NCI-H2107 treated with DMSO at 0.1 percent for 48 hours (cell line): Measurements from ENCODE around the gene TTYH3.

Source experiments
- DNase-seq: peaks from one replicate; lab custom pipeline; 2025; ENCODE audit not compliant: unreplicated experiment; lab: John Stamatoyannopoulos, UW

TTYH3 gene

DNA sequence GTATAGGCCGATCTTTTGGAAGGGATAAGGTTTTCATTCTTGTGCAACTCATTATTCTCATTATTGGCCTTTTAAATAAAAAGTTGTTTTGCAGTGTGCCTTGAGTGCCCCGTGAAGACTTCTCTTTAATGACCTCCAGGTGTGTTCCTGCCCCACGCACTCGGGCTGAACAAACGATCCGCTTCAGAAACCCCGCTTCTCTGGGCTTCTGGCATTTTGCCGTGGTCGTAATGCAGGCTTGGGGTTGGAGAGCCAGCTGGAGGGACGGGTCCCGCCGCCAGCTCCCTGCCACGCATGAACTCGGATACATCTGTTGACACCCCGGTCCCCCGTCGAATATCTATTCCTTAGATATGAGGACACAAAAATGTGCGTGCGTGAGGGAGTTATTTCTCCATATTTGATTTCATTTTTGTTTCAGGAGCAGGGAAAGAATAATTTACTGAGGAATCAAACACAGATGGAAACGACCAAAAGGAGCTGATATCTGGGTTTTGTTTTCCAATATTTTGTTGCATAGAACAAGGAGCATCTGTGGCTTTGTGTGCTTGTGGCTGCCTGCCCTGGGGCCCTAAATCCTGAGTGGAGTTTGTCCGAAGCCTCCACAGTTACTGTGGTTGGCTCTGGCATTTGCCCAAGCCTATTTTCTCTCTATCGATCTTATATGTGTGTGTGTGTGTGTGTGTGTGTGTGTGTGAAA is 17.0 kb upstream of the TTYH3 start:
- DNase-seq = peak; percentile 84

DNA sequence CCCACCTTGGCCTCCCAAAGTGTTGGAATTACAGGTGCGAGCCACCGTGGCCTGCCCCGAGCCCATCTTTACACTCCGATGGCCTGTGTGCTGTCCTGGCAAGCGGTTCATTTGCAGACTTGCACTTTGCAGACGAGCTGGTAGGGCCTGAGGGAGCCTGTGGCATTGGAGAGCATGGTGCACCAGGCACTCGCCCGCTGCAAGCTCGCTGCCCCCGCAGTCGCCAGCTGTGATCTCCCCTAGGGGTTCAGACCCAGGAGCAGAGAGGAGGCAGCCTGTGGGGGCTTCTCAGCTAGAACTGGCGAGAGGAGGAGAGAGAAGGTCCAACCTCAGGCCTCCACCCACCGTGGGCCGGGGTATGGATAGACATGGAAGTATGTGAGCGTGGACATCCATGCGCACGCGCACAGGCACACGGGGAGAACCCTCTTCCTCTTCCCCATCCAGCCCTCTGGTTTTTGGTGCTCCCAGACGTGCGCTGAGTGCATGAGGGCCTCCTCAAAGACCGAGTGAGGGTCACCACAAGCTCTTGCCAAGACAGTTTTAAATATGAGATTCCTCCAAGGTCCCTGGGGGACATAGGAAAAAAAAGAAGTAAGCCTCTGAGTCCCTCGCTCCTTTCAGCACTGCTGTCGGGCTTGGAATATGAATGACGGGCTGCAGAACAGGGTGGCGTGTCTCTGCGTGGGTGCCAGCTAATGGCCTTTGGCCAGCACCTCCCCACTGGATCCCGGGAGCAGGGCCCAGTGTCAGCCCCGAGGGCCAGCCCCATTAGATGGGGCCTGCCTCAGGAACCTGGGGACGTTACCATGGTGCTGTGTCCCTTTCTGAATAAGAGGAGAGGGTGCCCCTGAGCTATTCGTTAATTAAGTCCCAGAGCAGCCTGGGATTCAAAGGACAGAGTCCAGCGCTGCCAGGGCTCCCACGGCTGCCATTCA is 15.1 kb upstream of the TTYH3 start:
- DNase-seq = no peak

DNA sequence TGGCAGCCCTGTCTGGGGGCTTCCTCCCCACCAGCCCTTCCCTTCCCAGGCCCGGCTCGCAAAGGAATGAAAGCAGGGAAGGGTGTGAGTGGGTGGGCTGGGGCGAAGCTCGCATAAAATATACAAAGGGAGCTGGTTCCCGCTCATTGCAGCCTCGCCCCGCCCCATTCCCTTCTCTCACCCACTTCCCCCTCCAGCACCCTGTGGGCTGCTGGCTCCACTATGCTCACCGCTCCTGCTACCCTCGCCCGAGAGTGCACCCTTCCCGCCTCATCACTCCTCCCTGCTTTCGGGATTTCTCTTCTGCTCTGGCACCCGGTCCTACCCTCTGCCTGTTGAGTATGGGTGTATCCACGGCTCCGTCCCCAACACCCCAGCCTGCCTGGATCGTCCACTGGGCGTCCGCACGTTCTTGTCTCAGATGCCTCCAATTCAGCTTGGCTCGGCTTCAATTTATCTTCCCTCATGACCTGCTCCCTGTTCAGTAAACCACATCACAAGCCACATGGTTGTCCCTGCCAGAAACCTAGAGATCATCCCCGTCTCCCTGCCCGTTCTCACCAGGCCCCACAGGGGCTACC is 14.4 kb upstream of the TTYH3 start:
- DNase-seq = no peak

DNA sequence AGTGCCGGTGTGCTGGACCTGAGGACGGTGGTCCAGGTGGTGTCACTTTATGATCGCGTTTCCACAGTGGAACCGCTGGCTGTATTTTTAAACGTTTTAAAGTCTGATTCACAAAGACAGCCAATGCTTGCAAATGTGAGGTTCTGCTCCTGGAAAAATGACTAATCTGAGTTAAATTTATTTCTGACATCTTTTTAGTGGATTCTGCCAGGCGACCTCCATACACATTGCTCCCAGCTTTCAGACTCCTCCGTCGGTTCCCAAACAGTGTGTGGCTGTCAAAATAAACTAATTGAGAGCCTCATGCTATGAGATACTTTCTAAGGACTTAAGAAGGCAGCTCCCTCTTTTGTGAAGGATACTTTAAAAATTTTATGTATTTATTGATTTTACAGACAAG is 12.7 kb upstream of the TTYH3 start:
- DNase-seq = no peak

DNA sequence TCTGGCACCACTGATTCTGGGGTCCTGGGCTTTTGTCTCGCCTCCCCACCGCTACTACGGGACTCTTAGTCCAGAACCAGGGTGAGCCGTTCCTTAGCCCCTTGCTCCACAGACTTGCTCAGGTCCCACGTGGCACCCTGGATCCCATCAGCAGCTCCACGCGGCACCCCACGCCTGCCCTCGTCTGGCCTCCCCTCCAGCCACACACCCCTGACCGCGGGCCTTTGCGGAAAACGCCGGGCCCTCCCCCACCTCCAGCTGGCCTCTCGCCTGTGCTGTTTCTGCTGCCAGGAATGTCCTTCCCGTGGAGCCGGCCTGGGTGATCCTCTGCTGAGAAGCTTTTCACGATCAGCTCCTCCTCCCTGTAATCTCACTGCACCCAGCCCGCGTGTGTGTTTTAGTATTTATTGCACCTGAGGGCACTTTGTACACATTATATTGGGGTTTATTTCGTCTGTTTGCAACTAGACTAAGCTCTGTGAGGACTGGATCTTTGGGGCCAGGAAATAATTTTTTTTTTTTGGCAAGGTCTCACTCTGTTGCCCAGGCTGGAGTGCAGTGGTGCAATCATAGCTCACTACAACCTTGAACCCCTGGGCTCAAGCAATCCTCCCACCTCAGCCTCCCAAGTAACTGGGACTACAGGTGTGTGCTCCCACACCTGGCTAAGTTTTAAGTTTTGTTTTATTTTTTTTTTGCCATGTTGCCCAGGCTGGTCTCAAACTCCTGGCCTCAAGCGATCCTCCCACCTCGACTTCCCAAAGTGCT is 10.5 kb upstream of the TTYH3 start:
- DNase-seq = no peak

DNA sequence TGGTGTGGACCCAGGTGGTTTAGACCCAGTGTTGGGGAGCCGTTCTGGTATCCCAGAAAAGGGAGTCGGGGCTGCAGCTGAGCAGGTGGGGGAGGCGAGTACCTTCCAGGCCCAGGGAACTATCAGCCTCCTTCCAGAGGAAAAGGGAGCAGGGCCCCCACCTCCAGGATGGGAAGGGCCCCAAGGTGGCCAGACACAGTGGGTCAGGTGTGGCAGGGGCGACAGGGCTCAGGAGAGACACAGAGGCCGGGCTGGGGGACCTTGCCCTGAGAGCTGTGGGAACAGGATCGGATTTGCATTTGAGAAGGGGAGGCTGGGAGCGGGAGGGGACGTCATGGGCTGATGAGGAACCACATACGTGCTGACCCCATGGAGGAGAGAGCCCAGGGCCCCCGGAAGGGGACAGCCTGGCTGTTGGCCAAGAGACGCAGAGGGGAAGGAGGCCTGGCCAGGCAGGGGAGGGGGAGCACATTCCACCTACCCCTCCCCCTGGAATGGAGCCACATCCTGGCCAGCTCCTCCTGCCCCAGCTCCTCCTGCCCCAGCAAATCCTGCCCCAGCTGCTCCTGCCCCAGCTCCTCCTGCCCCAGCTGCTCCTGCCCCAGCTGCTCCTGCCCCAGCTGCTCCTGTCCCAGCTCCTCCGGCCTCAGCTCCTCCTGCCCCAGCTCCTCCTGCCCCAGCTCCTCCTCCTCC is 9.7 kb upstream of the TTYH3 start:
- DNase-seq = no peak

DNA sequence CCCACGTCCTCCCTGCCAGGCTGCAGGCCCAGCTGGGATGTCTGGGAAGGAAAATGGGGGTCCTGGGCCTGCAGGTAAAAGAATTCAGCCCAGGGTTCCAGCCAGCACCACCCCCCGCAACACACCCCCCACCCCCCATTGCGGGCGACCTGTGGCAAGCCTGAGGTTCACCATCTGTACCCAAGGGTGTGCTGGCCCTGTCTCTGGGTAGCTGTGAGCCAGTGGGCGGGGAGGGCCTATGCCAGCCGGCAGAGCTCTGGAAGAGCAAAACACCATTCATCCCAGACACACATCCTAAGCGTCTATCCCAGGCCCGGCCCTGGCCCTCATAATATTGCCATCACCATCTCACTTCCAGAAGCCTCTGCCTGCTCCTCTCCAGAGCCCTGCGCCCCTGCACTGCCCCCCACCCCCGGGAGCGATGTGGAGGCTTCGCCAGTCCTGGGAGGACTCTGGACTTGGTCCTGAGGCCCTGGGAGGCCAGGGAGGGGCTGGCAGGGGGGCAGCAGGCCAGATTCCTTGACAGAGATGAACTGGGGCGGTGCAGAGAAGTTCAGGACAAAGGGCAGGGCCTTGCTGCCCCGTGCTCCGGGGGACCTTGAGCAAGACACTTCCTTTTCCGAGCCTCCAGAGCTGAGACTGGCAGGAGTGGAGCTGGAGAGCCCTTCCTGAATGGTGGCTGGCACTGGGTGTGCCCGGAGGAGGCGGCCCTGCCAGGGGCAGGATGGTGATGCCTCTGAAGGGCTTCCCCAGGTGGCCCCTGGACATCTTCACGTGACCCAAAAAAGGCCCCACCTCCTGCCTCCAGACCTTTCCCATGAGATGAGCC is 8.7 kb upstream of the TTYH3 start:
- no peak for DNase-seq

DNA sequence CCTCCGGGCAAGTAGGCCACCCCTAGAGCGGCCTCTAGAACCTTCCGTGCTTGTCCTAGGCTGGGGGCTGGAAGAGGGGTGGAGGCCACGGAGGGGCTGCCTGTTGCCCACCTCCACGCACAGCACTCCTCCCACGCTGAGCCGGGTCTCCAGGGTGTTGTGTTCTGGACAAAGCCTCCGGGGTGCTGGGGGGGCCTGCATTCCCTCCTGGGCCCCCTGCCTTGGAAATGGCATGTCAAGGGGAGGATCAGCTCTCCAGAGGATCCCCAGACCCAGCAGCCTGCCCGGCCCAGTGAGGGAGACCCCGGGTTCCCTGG is 8.1 kb upstream of the TTYH3 start:
- no peak for DNase-seq

DNA sequence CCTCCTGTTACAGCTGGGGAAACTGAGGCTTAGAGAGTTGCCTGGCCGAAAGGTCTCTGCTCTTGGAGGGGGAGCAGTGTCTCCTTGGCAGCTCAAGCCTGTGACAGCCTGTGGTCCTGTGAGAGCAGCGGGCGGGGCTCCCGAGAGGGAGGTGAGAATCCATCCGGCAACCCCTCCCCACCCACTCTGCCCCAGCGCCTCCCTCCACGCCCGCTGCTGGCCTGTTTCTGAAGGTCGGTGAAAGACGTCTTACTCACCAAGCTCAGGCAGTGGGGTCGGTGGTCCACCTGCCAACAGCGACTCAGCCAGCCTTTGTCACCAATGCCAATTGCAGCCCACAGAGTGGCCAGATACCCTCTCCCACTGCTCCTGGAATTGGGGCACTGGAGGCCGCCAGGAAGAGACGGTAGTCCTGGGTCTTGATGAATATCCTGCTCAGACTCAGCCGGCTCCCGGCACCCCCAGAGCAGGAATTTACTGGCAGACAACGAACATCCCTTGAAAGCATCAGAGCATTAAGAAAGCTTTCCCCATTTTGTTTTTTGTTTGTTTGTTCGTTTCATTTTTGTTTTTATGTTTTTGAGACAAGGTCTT is 7.4 kb upstream of the TTYH3 start:
- DNase-seq = no peak

DNA sequence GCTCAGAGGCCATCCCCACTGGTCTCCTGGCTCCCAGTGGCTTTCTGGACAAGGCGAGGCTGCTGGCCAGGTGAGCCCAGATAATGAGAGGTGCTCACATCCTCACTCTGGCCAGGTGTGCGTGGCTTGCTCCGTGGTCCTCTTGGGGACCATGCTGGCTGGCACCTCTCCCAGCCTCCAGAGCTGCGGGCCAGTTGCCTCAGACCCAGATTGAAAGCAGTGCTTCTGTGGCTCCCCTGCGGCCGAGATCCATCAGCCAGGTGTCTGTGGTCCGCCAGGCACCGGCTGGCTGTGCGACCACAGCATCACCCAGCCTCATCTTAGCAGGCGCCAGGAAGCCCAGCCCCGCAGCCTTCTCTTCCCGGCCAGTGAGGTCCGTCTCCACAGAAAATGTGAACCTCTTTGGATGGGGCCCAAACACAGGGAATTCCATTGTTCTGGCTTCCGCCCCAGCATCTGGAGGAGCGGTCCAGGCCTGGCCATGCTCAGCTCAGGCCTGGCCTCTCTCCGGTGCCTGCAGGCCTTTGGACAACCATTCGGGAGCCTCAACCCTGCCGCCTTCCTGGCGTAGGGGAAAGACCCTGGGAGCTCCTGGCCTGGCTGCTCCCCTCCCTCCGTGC is 5.2 kb upstream of the TTYH3 start:
- no peak for DNase-seq

DNA sequence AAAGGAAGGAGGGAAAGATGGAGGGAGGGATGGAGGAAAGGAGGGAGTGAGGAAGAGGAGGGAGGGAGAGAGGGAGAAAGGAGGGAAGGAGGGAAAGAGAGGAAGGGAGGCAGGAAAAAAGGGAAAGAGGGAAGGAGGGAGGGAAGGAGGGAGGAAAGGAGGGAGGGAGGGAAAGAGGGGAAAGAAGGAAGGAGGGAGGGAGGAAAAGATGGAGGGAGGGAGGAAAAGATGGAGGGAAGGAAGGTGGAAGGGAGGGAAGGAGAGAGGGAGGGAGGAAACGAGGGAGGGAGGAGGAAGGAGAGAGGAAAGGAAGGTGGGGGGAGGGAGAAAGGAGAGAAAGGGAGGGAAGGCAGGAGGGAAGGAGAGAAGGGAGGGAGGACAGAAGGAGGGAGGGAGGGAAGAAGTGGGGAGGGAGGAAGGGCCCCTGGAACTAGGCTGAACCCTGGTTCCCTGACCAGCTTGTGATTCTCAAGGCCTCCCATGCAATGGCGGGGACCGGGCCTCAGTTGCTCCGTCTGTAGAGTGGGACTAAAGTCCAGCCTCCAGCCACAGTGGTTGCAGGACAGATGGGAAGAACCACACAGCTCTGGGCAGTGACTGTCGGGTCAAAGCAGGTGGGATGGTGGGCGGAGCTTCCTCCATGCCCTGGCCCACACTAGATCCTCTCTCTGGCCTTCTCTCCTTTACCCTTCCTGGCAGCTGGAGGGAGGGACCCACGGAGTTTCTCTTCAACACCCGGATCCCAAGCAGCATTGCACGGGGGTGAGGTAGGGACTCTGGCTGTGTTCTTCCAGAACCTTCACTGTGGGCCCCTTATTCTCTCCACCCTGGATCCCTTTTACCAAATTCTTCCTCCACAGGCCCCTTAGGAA is 4.3 kb upstream of the TTYH3 start:
- DNase-seq = no peak

DNA sequence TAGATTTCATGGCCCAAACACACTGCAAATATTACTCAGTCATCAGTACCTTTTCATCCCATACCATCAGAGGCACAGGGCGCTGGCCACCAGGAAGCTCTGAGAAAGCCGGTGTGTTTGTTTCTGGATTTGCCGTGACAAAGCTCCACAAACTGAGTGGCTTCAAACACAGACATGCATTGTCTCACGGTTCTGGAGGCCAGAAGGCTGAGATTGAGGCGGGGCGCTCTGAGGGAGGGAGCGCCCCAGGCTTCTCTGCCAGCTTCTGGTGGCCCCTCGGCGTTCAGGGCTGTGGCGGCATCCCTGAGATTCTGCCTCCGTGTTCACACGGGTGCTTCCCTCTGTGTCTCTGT is 3.7 kb upstream of the TTYH3 start:
- DNase-seq = no peak

DNA sequence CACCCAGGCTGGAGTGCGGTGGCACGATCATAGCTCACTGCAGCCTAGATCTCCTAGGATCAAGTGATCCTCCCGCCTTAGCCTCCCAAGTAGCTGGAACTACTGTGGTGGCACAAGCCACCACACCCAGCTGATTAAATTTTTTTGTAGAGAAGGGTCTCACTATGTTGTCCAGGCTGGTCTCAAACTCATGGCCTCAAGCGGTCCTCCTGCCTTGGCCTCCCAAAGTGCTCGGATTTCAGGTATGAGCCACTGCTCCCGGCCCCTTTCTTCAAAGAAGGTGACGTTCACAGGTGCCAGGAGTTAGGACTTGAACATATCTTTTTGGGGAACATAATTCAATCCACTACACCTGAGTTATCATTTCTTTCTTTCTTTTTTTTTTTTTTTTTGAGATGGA is 2.9 kb upstream of the TTYH3 start:
- DNase-seq = no peak

DNA sequence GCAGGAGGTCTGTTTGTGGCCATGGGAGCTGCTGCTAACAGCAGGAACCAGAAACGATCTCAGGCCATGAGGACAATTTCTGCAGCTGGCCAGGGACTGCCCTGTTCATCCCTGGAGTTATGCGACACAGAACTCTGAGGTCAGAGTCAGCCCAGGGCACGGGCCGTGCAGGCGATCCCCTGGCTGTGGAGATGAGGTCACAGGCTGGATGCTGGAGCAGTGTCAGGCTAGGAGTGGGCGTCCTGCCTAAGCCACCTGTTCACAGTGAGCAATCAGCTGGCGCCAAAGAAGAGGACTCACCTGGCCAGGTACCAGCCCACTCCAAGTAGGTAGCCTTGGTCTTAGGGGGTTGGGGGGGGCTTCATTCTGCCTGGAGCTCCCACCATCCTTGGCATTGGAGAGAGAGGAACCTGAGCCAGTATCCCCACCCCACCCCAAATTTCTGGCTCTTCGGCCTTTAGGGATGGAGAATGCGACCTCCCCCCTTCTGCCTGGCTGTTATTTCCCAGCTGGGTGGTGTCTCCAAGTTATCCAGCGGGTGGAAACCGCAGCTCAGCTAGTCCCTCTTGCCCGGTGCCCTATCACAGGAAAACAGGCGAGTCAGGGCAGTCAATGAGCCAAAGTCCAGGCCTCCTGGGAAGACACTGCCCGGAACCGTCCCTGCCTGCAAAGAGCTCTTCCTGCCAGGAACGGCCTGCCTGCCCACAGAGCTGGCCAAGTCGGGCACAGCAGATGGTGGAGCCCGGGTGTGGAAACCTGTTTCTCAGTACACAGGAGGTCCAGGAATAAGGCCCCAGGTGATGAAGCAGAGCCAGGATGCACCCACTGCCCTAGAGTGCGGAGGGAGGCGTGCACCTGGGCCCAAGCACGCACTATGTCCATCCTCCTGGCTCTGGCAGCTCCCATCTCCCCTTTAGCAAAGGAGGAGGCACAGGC is 1.8 kb upstream of the TTYH3 start:
- no peak for DNase-seq

DNA sequence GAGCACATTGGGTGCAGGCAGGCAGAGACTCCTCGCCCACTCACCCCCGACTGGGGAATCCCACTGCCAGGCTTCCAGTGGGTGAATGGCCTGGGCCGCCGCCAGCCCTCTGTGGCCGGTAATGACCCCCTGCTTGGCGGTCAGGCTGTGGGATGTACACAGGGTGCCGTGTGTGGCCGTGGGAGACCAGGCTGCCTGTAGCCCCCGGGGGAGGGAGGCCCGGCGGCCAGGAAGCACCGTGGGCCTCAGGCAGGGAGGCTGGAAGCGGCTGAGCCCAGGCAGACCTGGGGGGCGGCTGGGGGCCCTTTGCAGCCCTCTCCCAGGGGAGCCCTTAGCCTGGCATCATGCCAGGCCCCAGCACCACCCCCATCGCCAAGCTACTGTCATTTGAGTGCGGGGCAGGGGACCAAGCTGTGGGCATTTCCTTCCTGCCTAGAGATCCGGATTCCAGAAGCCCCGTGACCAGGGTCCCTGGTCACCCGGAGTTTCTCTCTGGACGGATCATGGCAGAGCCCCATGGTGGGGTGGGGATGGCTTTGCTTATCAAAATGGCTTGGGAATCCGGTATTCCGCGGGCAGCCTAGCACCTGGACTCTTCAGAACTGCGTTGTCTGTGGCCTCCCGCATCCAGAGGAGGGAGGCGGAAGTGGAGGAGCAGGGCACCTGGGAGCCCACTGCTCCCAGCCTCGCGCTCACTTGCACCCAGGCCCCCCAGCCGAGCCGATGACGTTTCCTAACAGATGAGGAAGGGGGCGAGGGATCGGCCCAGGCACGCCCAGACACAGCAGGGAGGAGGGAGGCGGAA is 1.1 kb downstream of the TTYH3 start:
- DNase-seq = peak; percentile 83

DNA sequence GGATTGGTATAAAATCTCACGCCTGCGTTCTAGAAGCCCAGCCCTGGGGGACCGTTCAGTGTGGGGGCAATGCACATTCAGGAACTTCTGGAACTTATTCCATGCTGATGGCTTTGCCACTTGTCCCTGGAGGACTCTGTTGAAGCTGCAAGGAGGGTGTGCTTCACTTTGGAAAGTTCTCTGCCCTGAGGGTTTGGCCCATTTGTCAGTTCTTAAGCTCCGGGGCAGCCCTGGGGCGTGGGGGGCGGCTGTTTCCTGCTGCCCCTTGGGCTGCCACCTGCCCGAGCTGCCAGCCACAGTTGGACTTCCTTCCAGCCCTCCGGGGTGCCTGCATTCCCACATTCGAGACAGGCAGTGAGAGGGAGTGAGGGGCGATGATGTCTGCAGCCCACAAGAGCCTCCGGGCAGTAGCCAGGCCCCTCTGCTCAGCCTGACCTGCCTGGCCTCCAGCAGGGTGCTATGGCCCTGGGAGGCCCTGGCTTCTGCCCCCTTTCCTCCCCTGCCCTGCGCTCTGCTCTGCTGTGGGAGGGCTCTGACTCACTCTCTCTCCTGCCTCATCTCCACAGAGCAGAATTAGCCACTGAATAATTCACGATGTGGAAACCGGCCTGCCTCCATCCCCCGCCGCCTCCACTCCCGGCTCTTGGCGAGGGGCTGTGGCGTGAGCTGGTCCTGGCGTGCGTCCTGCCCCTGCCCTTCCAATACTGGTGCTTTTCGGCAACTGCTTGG is 1.9 kb downstream of the TTYH3 start:
- DNase-seq = no peak
